Measurements from ENCODE around the gene HOXD10. TPM values are rescaled to one million over a fixed set of nuclear protein-coding genes. Genes with fewer than 3 reads are reported as not detected.

HOXD10 gene
- polyA plus RNA-seq, 4 donors, result 0.09 TPM; not detected in 3

- Histone ChIP-seq H3K9me3 (ENCODE audit: control insufficient read depth in 2 of 2, insufficient read depth in 1 of 2, low read depth in 1 of 2, low read length in 1 of 2) (peaks cover 0 to 6% of the 10 kb centered on the region in 2 donors), H3K36me3 (ENCODE audit: control insufficient read depth in 3 of 3, insufficient read depth in 2 of 3, low read depth in 1 of 3, low read length in 3 of 3) (no peaks in the 10 kb centered on the region), H3K27me3 (ENCODE audit: control insufficient read depth in 3 of 3, insufficient read depth in 3 of 3, low read length in 3 of 3) (peaks cover 8 to 99% (median 85%) of the 10 kb centered on the region in 3 donors), H3K4me3 (ENCODE audit: low read depth in 1 of 3, low read length in 3 of 3) (no peak overlapping the region), H3K4me1 (ENCODE audit: control insufficient read depth in 3 of 3, insufficient read depth in 2 of 3, low read depth in 1 of 3, low read length in 2 of 3) (peaks cover 0 to 7% (median 3%) of the 10 kb centered on the region in 3 donors), H3K27ac (ENCODE audit: low read depth in 1 of 3, low read length in 2 of 3) (no peak overlapping the region)
- 22 to 33% (median 28%) methylated on average over 5 of the region's 5 CpGs for WGBS, 3 donors
- DNase-seq (no peak), FAIRE-seq (no peak)
These were observed 14.7 kb upstream of the HOXD10 start for GRCh38 chr2:176101842-176102241.

- no peaks in the 10 kb centered on the region for H3K36me3 ChIP-seq (ENCODE audit: control insufficient read depth in 3 of 3, insufficient read depth in 2 of 3, low read depth in 1 of 3, low read length in 3 of 3)
- DNase-seq, result no peak
- peaks cover 0 to 6% of the 10 kb centered on the region in 2 donors for H3K9me3 ChIP-seq (ENCODE audit: control insufficient read depth in 2 of 2, insufficient read depth in 1 of 2, low read depth in 1 of 2, low read length in 1 of 2)
- FAIRE-seq, result no peak
- no peak overlapping the region for H3K4me3 ChIP-seq (ENCODE audit: low read depth in 1 of 3, low read length in 3 of 3)
- peaks cover 0 to 1% (median 0%) of the 10 kb centered on the region in 3 donors for H3K4me1 ChIP-seq (ENCODE audit: control insufficient read depth in 3 of 3, insufficient read depth in 2 of 3, low read depth in 1 of 3, low read length in 2 of 3)
- H3K27me3 ChIP-seq (ENCODE audit: control insufficient read depth in 3 of 3, insufficient read depth in 3 of 3, low read length in 3 of 3), result peaks cover 12 to 98% (median 85%) of the 10 kb centered on the region in 3 donors
- no peak overlapping the region for H3K27ac ChIP-seq (ENCODE audit: low read depth in 1 of 3, low read length in 2 of 3)
- WGBS, 3 donors, result 15 to 17% (median 16%) methylated on average over 7 of the region's 7 CpGs
These were observed 14.2 kb upstream of the HOXD10 start for GRCh38 chr2:176102309-176102866.

GRCh38 chr2:176103194-176103593 lies 13.4 kb upstream of the HOXD10 start:
- Histone ChIP-seq H3K36me3 (ENCODE audit: control insufficient read depth in 3 of 3, insufficient read depth in 2 of 3, low read depth in 1 of 3, low read length in 3 of 3) (no peaks in the 10 kb centered on the region), H3K4me3 (ENCODE audit: low read depth in 1 of 3, low read length in 3 of 3) (no peak overlapping the region), H3K27me3 (ENCODE audit: control insufficient read depth in 3 of 3, insufficient read depth in 3 of 3, low read length in 3 of 3) (peaks cover 16 to 92% (median 77%) of the 10 kb centered on the region in 3 donors), H3K4me1 (ENCODE audit: control insufficient read depth in 3 of 3, insufficient read depth in 2 of 3, low read depth in 1 of 3, low read length in 2 of 3) (no peaks in the 10 kb centered on the region), H3K27ac (ENCODE audit: low read depth in 1 of 3, low read length in 2 of 3) (no peak overlapping the region), H3K9me3 (ENCODE audit: control insufficient read depth in 2 of 2, insufficient read depth in 1 of 2, low read depth in 1 of 2, low read length in 1 of 2) (peaks cover 0 to 6% of the 10 kb centered on the region in 2 donors)
- no peak for FAIRE-seq
- DNase-seq, result no peak
- WGBS, 3 donors, result 20 to 33% (median 20%) methylated on average over 7 of the region's 7 CpGs

- Histone ChIP-seq H3K4me1 (ENCODE audit: control insufficient read depth in 3 of 3, insufficient read depth in 2 of 3, low read depth in 1 of 3, low read length in 2 of 3) (no peaks in the 10 kb centered on the region), H3K9me3 (ENCODE audit: control insufficient read depth in 2 of 2, insufficient read depth in 1 of 2, low read depth in 1 of 2, low read length in 1 of 2) (peaks cover 0 to 6% of the 10 kb centered on the region in 2 donors), H3K27ac (ENCODE audit: low read depth in 1 of 3, low read length in 2 of 3) (peak overlapping the region in 1 of 3 donors; percentile 42), H3K36me3 (ENCODE audit: control insufficient read depth in 3 of 3, insufficient read depth in 2 of 3, low read depth in 1 of 3, low read length in 3 of 3) (no peaks in the 10 kb centered on the region), H3K4me3 (ENCODE audit: low read depth in 1 of 3, low read length in 3 of 3) (peak overlapping the region in 1 of 3 donors; percentile 32), H3K27me3 (ENCODE audit: control insufficient read depth in 3 of 3, insufficient read depth in 3 of 3, low read length in 3 of 3) (peaks cover 16 to 91% (median 74%) of the 10 kb centered on the region in 3 donors)
- WGBS, 3 donors, result 6 to 12% (median 9%) methylated on average over 17 of the region's 17 CpGs
- FAIRE-seq, result no peak
- no peak for DNase-seq
These were observed 12.7 kb upstream of the HOXD10 start for GRCh38 chr2:176103742-176104315.

- no peaks in the 10 kb centered on the region for H3K36me3 ChIP-seq (ENCODE audit: control insufficient read depth in 3 of 3, insufficient read depth in 2 of 3, low read depth in 1 of 3, low read length in 3 of 3)
- FAIRE-seq (no peak), DNase-seq (no peak)
- H3K27ac ChIP-seq (ENCODE audit: low read depth in 1 of 3, low read length in 2 of 3), result peak overlapping the region in 1 of 3 donors; percentile 63
- peaks cover 0 to 6% of the 10 kb centered on the region in 2 donors for H3K9me3 ChIP-seq (ENCODE audit: control insufficient read depth in 2 of 2, insufficient read depth in 1 of 2, low read depth in 1 of 2, low read length in 1 of 2)
- WGBS, 3 donors, result 4 to 14% (median 5%) methylated on average over 44 to 56 of the region's 56 CpGs
- H3K4me1 ChIP-seq (ENCODE audit: control insufficient read depth in 3 of 3, insufficient read depth in 2 of 3, low read depth in 1 of 3, low read length in 2 of 3), result no peaks in the 10 kb centered on the region
- peak overlapping the region in 2 of 3 donors; percentile 24 to 32 for H3K4me3 ChIP-seq (ENCODE audit: low read depth in 1 of 3, low read length in 3 of 3)
- peaks cover 16 to 91% (median 72%) of the 10 kb centered on the region in 3 donors for H3K27me3 ChIP-seq (ENCODE audit: control insufficient read depth in 3 of 3, insufficient read depth in 3 of 3, low read length in 3 of 3)
These were observed 12.1 kb upstream of the HOXD10 start for GRCh38 chr2:176104316-176105077.

- Histone ChIP-seq H3K36me3 (ENCODE audit: control insufficient read depth in 3 of 3, insufficient read depth in 2 of 3, low read depth in 1 of 3, low read length in 3 of 3) (no peaks in the 10 kb centered on the region), H3K4me3 (ENCODE audit: low read depth in 1 of 3, low read length in 3 of 3) (peak overlapping the region in 1 of 3 donors; percentile 32), H3K4me1 (ENCODE audit: control insufficient read depth in 3 of 3, insufficient read depth in 2 of 3, low read depth in 1 of 3, low read length in 2 of 3) (no peaks in the 10 kb centered on the region), H3K27me3 (ENCODE audit: control insufficient read depth in 3 of 3, insufficient read depth in 3 of 3, low read length in 3 of 3) (peaks cover 11 to 91% (median 72%) of the 10 kb centered on the region in 3 donors), H3K27ac (ENCODE audit: low read depth in 1 of 3, low read length in 2 of 3) (peak overlapping the region in 1 of 3 donors; percentile 63), H3K9me3 (ENCODE audit: control insufficient read depth in 2 of 2, insufficient read depth in 1 of 2, low read depth in 1 of 2, low read length in 1 of 2) (peaks cover 0 to 6% of the 10 kb centered on the region in 2 donors)
- 6 to 11% (median 11%) methylated on average over 23 to 25 of the region's 25 CpGs for WGBS, 3 donors
- no peak for FAIRE-seq
- no peak for DNase-seq
These were observed 11.4 kb upstream of the HOXD10 start for GRCh38 chr2:176105078-176105729.

- Histone ChIP-seq H3K4me3 (ENCODE audit: low read depth in 1 of 3, low read length in 3 of 3) (peak overlapping the region in 1 of 3 donors; percentile 32), H3K36me3 (ENCODE audit: control insufficient read depth in 3 of 3, insufficient read depth in 2 of 3, low read depth in 1 of 3, low read length in 3 of 3) (no peaks in the 10 kb centered on the region), H3K27me3 (ENCODE audit: control insufficient read depth in 3 of 3, insufficient read depth in 3 of 3, low read length in 3 of 3) (peaks cover 9 to 91% (median 65%) of the 10 kb centered on the region in 3 donors), H3K9me3 (ENCODE audit: control insufficient read depth in 2 of 2, insufficient read depth in 1 of 2, low read depth in 1 of 2, low read length in 1 of 2) (peaks cover 0 to 6% of the 10 kb centered on the region in 2 donors), H3K4me1 (ENCODE audit: control insufficient read depth in 3 of 3, insufficient read depth in 2 of 3, low read depth in 1 of 3, low read length in 2 of 3) (no peaks in the 10 kb centered on the region), H3K27ac (ENCODE audit: low read depth in 1 of 3, low read length in 2 of 3) (peak overlapping the region in 1 of 3 donors; percentile 63)
- DNase-seq (no peak), FAIRE-seq (no peak)
- 6 to 17% (median 8%) methylated on average over 25 of the region's 25 CpGs for WGBS, 3 donors
These were observed 10.6 kb upstream of the HOXD10 start for GRCh38 chr2:176105730-176106580.
